GM21367 (cell line): ENCODE results near the gene ANKRD63.

Experiments used
- ATAC-seq: cut with Tn5 transposase; IDR thresholded peaks from one replicate; pipeline ENCODE4 v1.9.1; 2021; ENCODE audit not compliant: unreplicated experiment

Gene ANKRD63

DNA sequence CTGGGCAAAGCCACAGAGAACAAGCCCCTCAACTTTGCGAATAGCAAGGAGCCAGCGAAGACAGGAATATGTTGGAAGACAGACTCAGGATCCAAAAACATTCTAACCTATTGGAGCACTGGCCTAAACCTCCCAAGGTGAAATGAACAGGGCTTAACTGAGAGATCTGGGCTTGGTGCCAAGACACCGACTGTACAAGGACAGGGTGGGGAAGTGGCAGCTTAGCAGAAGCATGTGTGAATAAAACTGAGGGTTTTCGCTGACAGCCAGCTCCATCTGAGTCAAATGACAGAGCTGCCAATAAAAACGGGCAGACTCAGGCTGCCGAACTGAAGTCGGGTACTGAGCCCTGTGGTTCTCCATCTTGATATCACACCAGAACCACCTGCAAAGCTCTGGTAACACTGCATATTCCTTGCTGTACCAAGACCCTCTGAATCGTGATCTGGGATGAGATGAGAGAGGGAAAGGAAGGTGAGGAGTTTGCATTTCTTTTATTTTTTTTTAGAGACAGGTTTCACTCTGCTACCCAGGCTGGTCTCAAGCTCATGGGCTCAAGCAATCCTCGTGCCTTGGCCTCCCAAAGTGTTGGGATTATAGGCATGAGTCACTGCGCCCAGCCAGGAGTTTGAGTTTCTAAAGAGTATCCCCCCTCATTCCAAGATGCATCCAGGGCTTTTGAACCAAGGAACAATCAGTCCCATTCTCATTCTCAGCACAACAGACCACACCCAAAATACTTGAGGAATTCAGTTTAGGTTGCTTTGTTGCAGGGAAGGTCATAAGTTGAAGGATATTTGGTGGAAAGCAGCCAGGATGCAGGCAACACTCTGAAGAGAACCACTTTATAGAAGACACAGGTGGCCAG, 30.9 kb upstream of the ANKRD63 start:
- no peak for ATAC-seq

DNA sequence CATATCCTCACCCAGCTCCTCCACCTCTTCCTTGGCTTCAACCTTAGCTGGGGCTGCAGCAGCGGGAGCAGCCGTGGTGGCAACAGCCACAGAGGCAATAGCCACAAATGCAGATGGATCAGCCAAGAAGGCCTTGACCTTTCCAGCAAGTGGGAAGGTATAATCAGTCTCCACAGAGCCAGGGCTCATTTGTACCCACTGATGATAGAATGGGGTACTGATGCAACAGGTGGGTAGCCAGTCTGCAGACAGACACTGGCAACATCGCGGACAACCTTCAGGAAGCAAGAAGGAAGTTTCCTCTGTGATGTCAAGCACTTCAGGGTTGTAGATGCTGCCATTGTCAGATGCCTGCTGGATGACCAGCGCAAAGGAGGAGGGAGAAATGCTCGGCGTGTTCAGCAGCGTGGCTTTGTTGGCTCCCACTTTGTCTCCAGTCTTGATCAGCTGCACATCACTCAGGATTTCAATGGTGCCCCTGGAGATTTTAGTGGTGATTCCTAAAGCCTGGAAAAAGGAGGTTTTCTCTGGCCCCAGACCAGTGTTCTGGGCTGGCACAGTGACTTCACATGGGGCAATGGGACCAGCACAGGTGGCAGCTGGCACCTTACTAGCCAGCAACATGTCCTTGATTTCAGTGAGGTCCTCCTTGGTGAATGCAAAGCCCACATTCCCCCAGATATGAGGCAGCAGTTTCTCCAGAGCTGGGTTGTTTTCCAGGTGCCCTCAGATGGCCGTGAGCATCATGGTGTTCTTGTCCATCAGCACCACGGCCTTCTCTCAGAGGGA, 29.7 kb upstream of the ANKRD63 start:
- no peak for ATAC-seq

DNA sequence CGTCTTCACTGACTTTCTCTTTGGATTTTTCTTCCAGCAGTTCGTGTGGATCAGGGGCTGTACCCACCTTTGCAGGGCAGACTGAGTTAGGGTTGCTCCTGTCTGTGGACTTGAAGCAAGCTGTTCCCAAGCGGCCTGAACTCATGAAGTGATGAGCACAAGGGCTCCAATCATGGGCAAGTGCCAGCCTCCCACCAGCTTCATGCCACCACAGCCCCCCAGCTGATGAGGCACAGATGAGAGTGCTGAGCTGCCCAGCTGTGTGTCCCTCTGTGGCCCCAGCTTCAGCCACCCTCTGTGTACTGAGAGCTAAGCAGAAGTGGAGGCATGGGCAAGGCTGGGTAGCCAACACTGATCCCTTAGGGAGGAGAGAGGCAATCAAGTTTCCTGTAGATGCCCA, 28.1 kb upstream of the ANKRD63 start:
- no peak for ATAC-seq

DNA sequence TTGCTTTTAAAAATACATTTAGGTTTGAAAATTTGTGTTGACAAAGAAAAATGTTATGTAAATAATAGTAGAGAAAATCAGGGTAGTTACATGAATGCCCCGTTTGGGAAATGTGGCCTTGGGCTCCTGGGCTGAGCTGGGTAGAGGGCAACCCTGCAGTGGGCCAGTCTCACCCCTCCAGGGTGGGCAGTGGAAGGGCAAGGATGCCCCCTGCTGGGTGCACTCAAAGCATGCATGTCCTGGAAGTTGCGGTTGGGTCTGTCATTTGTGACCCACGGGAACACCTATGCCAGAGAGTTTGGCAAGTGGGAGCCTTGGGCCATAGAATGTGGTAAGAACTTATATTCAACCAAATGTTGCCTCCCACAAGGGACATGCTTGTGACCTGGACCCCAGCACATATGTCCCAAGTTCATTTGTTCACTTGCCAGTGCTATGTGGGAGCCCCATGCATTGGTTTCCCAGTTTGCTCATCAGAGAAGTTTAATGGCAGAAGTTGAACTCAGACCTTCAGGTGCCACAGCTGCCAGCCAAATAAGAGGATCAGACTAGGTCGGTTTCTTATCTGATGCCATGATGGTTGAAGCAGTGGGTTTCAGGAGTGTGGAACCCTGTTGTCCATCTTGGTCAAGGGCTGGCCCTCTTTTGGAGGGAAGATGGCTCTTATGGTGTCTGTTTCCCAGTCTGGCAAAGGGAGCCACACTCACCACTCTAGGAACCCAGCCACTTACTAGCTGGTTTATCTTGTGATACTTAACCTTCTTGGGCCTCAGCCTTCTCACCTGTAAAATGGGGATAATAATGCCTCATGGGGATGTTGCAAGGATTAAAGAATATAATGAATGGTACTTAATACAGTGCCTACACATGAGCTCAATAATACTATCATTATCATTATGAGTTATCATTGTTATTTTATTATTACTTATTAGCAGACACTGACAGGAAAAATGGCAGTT, 27.4 kb upstream of the ANKRD63 start:
- ATAC-seq, result no peak

DNA sequence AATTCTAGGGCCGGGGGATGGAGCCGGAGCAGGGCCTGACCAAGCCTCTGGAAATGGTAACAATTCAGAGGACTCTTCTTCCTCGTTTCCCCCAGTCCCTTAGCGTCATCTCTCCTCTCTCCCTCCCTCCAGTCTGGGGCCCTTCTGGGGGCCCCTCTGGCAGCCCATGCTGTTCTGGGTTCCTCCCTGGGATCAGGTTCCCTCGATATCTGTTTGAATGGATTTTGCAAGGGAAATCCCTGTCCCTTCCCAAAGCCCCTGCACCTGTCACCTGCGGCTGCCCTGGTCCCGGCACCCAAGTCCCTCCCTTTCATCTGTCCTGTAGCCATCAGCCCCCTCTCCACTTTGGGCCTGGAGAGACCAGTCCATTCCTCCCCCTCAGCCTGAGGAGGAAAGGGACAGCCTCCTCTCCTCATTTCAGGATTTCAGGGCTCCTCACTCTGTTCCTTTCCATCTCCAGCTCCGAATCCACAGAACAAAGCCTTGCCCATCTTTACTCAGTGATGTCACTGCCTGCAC, 26.5 kb upstream of the ANKRD63 start:
- ATAC-seq, result no peak

DNA sequence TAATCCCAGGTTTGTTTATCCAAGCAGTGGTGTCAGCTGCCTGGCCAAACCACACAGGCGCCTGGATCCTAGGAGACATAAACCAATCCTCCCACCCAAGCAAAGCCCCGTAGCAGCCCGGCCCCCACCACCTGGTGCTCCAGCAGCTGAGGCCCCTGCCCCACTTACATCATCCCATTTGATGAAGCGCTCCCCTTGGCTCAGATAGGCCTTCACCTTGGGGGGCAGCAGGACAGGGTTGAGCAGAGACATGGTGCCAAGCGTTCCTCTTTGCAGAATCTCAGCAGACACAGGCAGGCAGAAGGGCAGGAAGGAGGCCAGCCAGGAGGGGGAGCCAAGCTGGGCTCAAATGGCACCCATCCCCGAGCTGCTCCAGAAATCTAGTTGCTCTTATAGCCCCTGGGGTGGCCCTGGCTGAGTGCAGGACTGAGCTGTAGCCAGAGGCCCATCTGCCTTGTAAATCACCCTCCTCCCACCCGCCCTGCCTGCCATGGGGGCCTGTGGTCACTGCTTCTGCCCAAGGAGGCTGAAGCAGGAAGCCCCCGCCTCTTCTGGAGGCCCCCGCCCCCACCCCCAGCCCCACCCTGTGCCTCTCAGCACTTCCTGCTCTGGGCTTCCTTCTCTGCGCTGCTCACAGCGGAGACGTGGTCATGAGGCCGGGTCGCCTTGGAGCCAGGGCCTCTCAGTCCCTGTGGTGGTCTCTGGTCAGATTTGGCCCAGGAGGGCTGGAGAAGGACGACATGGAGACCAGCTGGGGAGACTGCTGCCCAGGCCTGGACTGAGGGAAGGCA, 24.8 kb upstream of the ANKRD63 start, which contains the start of gene PLCB2:
Gene PLCB2, minus strand, starts transcription at position 515 of the 791 bp plus-strand sequence. Its CDS starts 263 bp downstream, at position 252.
- ATAC-seq, result peak; percentile 47

DNA sequence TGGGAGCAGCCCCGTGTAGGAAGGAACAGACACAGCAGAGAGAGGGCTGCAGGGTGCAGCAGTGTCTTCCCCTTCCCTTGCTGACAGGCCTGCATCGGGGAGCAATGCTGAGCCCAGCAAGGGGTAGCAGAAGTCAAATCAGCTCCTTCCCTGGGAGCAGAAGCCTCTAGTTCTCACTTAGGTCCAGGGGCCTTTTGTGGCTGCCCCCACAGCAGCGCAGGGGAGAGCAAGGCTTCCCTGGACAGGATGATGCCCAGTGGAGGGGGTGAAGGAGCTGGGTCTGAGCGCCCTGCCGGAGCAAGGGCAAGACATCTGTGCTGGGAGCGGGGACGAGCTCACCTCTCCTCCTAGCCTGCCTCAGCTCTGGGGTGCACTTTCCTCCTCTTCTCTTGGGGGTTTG, 24.0 kb upstream of the ANKRD63 start:
- ATAC-seq, result no peak

DNA sequence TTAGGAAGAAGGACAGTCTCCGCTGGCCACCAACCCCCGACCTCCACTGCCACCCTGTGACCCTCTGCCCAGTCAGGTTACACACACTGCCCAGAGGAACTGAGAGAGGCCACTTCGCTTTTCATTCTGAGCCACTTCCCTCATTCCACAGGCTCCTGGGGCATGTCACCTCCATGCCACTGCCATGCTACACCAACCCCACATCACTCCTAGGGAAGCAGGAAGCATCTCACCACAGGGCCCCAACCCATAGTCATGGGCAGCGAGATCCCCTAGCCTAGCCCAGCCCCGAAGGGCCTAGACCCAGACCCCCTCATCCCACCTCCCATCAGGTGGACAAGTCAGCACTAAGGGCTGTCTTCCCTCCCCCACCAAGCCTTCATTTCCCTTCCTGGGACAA, 23.5 kb upstream of the ANKRD63 start:
- no peak for ATAC-seq

DNA sequence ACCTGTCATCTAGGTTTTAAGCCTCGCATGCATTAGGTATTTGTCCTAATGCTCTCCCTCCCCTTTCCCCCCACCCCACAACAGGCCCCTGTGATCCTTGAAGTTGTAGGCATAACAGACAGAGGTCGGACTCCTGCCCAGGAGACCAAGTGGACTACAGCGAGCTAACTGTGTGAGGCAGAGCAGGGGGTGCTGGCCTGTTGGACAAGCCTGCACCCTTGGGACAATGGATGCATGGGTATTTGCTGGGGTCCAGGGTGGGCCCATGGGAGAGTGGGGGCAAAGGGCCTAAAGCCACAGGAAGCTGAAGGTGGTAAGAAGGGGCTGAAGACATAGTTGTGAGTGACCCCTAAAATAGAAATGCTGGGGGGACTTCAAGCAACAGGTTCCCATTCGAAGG, 22.4 kb upstream of the ANKRD63 start:
- ATAC-seq, result no peak

DNA sequence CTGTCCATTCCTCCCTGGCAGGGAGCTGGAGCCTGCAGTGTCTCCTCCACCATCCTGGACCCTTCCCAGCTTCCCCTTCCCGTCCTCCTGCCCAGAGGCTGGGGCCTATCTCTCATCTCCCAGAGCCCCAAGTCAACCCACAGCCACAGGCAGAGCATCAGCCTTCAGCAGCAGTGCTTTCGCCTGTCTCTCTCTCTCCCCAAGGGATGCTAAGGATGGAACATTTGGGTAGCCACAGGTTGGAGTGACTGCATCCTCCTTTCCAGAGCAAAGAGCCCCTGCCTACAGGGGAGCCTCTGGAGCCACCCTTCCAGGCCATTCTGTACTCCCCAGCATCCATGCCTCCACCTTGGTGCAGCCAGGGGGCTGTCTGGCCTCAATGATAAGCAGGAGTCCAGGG, 20.7 kb upstream of the ANKRD63 start:
- no peak for ATAC-seq

DNA sequence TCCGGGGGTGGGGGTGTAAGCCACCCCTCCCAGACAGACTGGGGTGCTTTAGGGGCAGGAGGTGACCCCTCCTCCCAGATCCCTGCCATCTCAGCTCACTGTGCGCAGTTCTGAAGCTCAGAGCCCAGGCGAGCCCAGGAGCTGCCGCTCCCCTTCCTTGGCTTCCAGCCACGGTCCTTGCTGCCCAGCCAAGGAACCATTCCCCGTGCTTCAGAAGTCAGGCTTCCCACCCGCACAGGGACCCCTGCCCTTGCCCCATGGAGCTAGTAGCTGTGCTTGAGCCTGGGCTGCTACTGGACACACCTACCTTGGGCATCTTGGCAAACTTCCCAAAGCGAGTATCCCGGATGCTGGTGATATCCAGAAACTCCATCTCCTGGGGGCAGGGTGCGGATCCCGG, 20.1 kb upstream of the ANKRD63 start:
- no peak for ATAC-seq

DNA sequence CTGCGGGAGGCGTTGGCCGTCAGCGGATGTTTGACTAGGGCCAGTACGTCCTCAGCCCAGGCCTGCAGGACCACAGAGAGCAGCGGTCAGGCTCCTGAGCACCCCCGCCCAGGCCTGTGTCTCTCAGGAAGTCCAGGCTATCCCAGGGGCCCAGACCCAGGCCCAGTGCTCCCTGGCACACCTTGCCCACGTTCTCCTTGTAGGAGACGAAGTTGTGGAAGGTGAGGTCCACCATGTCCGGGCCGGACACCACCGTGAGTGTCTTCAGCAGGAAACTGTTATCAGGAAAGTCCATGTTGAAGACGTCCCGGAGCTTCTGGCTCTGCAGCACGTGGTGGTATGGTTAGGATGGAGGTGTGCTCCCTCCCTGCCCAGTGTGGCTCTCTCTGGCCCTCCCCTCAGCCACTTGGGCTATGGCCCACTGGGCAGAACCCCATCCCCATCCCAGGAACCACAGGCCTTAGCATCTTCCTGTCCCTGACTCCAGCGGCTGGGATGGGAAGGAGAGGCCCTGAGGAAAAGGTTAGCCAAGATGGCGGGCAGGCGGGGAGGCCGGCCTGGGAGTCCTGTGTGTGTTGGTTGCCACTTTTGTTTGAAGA, 19.5 kb upstream of the ANKRD63 start:
- no peak for ATAC-seq

DNA sequence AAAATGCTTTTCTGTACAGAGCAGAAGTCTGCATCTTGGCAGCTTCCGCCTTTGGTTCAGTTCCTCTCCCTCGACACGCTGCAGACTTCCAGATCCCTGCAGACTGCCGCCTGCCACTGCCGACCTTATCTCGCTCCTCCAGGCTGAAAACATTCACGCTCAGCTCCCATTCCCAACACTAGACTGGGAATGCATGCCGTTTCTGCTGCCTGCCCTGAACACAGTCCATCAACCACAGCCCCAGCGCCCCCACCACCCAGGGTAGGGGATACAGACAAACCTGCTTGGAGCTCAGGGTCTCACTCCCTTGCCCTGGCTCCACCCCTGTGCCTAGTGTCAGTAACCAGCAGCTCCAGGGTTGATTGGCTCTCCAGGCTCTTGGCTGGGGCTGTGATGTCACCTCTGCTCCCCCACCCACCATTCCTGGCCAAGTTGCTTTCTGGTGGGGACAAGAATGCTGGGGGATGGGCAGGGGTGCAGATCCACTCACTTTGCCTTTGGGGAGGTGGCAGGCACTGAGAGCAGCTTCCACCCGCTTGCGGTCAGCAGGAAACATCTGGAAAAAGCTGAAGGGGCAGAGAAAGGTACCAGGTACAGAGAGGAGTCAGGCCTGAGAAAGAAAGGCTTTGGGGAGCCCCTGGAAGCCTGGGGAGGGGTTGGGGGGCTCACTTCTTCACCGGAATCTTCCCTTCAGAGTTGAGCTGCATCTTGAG, 18.8 kb upstream of the ANKRD63 start:
- no peak for ATAC-seq

DNA sequence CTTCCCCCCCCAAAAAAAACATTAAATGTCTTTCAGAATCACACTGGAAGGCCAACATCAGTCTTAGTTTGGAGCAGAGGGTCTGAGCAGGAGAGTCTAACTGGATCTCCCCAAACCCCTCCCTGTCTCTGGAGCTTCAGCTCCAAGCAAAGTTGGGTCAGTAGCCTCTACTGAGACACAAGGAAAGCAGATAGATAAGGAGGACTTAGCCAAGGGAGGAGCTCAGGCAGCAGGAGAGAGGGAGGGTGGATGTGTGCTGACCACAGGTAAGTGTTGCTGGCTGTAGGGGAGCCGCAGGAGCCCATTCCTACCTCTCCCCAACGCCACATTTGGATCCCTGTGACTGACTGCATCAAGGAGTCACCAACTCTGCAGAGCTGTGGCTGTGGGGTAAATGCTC, 17.9 kb upstream of the ANKRD63 start:
- ATAC-seq, result no peak

DNA sequence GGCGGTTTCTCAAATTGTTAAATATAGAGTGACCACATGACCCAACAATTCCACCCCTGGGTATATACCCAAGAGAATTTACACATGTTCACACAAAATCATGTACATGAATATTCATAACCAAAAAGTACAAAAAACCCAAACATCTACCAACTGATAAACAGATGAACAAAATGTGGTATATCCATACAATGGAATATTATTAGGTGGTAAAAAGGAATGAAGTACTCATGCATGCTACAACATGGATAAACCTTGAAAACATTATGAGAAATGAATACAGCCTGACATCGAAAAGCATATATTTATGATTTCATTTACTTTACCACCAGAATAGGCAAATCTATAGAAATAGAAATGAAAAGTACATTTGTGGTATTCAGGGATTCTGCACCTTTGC, 17.5 kb upstream of the ANKRD63 start:
- no peak for ATAC-seq

DNA sequence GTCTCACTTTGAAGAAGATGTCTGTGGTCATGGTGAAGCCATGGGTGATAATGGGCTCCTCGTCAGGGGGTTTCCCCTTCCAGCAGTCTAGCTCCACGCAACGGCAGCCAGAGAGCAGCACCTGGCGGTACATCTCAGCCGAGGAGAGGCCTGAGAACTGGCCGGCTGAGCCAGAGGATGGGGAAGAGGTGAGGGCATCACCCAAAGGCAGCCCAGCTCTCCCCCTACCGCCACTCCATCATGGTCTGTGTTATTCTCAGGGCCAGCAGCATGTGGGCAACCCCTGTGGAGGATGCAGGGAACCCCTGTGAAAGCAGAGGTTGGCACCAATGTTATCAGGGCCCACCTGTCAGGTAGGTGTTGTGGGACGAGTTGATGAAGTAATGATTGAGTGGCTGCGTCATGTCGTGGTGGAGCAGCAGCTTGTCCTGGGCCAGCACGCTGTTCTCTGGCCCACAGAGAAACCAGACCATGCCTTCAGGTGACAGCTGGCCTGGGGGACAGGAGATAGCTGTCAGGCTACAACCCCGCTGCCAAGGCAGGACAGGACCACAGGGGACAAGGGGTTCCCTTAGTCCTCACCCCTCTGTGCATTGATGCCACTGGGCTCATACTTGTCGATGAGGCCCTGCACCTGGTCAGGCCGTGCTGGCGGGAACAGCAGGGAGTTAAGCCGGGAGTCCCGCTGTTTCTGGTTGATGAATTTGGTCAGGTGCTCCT, 15.5 kb upstream of the ANKRD63 start:
- no peak for ATAC-seq

DNA sequence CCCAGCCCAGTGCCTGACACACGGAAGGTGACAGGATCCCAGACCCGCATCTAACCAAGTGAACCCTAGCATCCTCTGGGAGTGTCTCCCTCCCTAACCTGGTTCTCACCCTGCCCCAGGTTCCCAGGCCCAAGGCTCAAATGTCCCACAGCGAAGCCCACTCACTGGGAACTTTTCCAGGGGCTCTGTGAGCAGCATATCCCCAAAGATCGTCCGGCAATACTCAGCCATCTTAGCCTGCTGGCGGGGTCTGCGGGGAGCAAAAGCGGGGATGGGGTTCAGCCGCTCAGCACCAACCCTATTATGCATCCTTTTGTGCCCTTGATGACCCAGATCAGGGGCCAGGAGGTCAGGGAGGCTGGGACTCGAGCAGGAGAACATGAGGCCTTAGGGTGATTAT, 14.5 kb upstream of the ANKRD63 start:
- ATAC-seq, result no peak

DNA sequence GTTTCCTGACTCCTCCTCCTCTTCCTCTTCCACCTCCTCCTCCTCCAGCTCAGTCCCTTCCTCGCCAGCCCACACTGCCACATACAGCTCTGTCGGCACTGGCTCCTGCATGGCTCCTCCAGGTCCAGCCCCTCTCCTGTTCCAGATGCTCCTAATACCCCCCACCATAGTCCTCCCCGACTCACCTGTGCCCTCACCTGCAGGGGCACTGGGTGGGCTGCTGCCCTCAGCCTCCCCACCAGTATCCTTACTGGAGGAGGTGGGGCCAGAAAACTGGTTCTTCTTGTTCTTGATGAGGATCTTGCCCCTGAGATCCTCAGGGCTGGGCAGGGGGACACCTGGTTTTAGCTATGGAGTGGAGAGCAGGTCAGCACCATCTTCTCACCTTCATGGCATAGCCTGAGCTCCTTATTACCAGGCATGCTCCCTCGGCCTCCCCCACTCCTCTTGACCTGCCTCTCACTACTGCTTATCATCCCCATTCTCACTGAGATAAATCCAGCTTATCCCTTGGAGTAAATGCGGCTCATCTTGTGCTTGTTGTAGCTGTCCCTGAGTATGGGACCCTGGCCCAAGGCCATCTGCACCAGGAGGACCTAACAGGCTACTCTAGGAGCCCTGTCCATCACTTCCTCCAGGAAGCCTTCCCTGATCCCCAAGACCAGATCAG, 13.8 kb upstream of the ANKRD63 start:
- no peak for ATAC-seq
